Neuronal stem cell (in vitro differentiated cells): ENCODE measurements around the gene MAMLD1.

Experiments used
- DNase-seq: peaks from one replicate; pipeline ENCODE4 v3.0.0-alpha.2; 2013; ENCODE audit warnings: low spot score
- H2AFZ ChIP-seq: one replicate; pipeline ENCODE4 v1.6.1; 2013; ENCODE audit warnings: mild to moderate bottlenecking, low read length, inconsistent platforms
- H2AK5ac ChIP-seq: 2 replicates; pipeline ENCODE4 v1.6.1; 2013; ENCODE audit warnings: low read depth, mild to moderate bottlenecking, inconsistent platforms, low read length, moderate library complexity, mixed read lengths
- H2BK120ac ChIP-seq: 2 replicates; pipeline ENCODE4 v1.6.1; 2013; ENCODE audit warnings: low read depth, mild to moderate bottlenecking, inconsistent platforms, low read length, moderate library complexity, mixed read lengths
- H2BK12ac ChIP-seq: one replicate; pipeline ENCODE4 v1.6.1; 2013; ENCODE audit warnings: low read length, inconsistent platforms
- H2BK15ac ChIP-seq: 2 replicates; pipeline ENCODE4 v1.6.1; 2013; ENCODE audit warnings: mild to moderate bottlenecking, low read length, inconsistent platforms, mixed read lengths
- H2BK5ac ChIP-seq: one replicate; pipeline ENCODE4 v1.6.1; 2013; ENCODE audit warnings: inconsistent platforms, mild to moderate bottlenecking, low read length, moderate library complexity
- H3K14ac ChIP-seq: one replicate; pipeline ENCODE4 v1.6.1; 2013; ENCODE audit warnings: low read length, inconsistent platforms
- H3K18ac ChIP-seq: 2 replicates; pipeline ENCODE4 v1.6.1; 2013; ENCODE audit warnings: low read length, inconsistent platforms
- H3K23ac ChIP-seq: 2 replicates; pipeline ENCODE4 v1.6.1; 2013; ENCODE audit warnings: low read depth, mild to moderate bottlenecking, mixed read lengths, low read length, inconsistent platforms; ENCODE audit not compliant: poor library complexity
- H3K27ac ChIP-seq: replicated peaks from 3 replicates; pipeline ENCODE4 v1.5.1; 2013; ENCODE audit warnings: low read length, inconsistent platforms
- H3K27me3 ChIP-seq, 3 experiments: 2 replicates each; pipeline ENCODE4 v1.6.1; 2013; ENCODE audit warnings: low read length in 3 of 3, mild to moderate bottlenecking in 2 of 3, inconsistent platforms in 1 of 3, low read depth in 1 of 3, mixed read lengths in 1 of 3, moderate library complexity in 1 of 3; ENCODE audit not compliant: control insufficient read depth in 3 of 3, insufficient read depth in 3 of 3
- H3K36me3 ChIP-seq, 2 donors: replicated peaks in 1 of 2; 2 replicates each; pipeline ENCODE4 v1.6.1; 2013; ENCODE audit warnings: low read length in 2 of 2; ENCODE audit not compliant: control insufficient read depth in 2 of 2, insufficient read depth in 2 of 2
- H3K4ac ChIP-seq: 2 replicates; pipeline ENCODE4 v1.6.1; 2013; ENCODE audit warnings: inconsistent platforms, mild to moderate bottlenecking, low read length, moderate library complexity
- H3K4me1 ChIP-seq, 2 donors: 1 replicate in 1 of 2; 2 replicates in 1 of 2; pipeline ENCODE4 v1.6.1; 2013; ENCODE audit warnings: low read length in 2 of 2, low read depth in 1 of 2; ENCODE audit not compliant: control insufficient read depth in 2 of 2, insufficient read depth in 1 of 2
- H3K4me2 ChIP-seq: one replicate; pipeline ENCODE4 v1.6.1; 2013; ENCODE audit warnings: mild to moderate bottlenecking, low read length, inconsistent platforms; ENCODE audit not compliant: insufficient read depth, poor library complexity, severe bottlenecking
- H3K4me3 ChIP-seq, 2 donors: 2 replicates each; pipeline ENCODE4 v1.5.1; 2013; ENCODE audit warnings: low read length in 2 of 2, mild to moderate bottlenecking in 2 of 2, inconsistent platforms in 1 of 2, moderate library complexity in 1 of 2
- H3K79me1 ChIP-seq: one replicate; pipeline ENCODE4 v1.6.1; 2013; ENCODE audit warnings: low read depth, mild to moderate bottlenecking, inconsistent platforms, low read length, moderate library complexity
- H3K9ac ChIP-seq: one replicate; pipeline ENCODE4 v1.6.1; 2013; ENCODE audit warnings: mild to moderate bottlenecking, low read depth, low read length, inconsistent platforms; ENCODE audit not compliant: poor library complexity
- H3K9me3 ChIP-seq, 2 donors: replicated peaks in 1 of 2; 2 replicates each; pipeline versions ENCODE3 to v1.6.1; 2013; ENCODE audit warnings: low read length in 2 of 2, mild to moderate bottlenecking in 2 of 2, inconsistent platforms in 1 of 2, low read depth in 1 of 2, mixed read lengths in 1 of 2, moderate library complexity in 1 of 2; ENCODE audit not compliant: control insufficient read depth in 2 of 2, insufficient read depth in 1 of 2
- H4K8ac ChIP-seq: one replicate; pipeline ENCODE4 v1.6.1; 2013; ENCODE audit warnings: low read depth, mild to moderate bottlenecking, inconsistent platforms, low read length, moderate library complexity
- H4K91ac ChIP-seq: one replicate; pipeline ENCODE4 v1.6.1; 2013; ENCODE audit warnings: low read length, low read depth, mild to moderate bottlenecking, inconsistent platforms; ENCODE audit not compliant: poor library complexity
- WGBS, 2 donors: extraction: QIAGEN DNeasy Blood & Tissue Kit; methylation state at CpG; one replicate each; pipeline ENCODE4 v1.1.7; 2013; ENCODE audit warnings: missing lambda C conversion rate in 2 of 2, mixed read lengths in 1 of 2; ENCODE audit not compliant: insufficient read length in 2 of 2, insufficient replicate concordance in 1 of 2; ENCODE audit errors: extremely low coverage in 2 of 2; 5-methylcytosine and 5-hydroxymethylcytosine counted together

The MAMLD1 gene

DNA sequence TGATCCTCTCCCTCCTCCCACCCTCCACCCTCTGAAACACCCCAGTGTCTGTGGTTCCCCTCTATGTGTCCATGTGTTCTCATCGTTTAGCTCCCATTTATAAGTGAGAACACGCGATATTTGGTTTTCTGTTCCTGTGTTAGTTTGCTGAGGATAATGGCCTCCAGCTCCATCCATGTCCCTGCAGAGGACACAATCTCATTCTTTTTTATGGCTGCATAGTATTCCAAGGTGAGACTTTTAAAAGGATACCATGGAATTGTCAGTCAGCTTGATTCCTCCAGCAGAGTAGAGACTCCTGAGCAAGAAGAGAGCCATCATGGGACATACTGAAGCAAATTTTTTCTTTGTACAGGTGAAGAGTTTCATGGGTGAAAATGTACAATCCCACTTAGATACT is 166.5 kb downstream of the MAMLD1 start:
- Histone ChIP-seq H3K14ac (no peak overlapping the region), H3K9me3 (no peaks in the 10 kb centered on the region), H3K27me3 (no peaks in the 10 kb centered on the region), H4K8ac (no peak overlapping the region), H3K4me3 (no peak overlapping the region), H3K79me1 (no peaks in the 10 kb centered on the region), H2BK120ac (no peak overlapping the region), H2AFZ (no peak overlapping the region), H2AK5ac (no peak overlapping the region), H2BK5ac (no peak overlapping the region), H3K4me1 (no peaks in the 10 kb centered on the region), H3K27ac (no peak overlapping the region), H4K91ac (no peak overlapping the region), H2BK12ac (no peak overlapping the region), H2BK15ac (no peak overlapping the region), H3K4me2 (no peak overlapping the region), H3K18ac (no peak overlapping the region), H3K4ac (no peak overlapping the region), H3K23ac (no peak overlapping the region), H3K36me3 (no peaks in the 10 kb centered on the region), H3K9ac (no peak overlapping the region)
- DNase-seq = no peak
- WGBS, 2 donors = no CpG with 5 or more reads among the region's 3 CpGs

DNA sequence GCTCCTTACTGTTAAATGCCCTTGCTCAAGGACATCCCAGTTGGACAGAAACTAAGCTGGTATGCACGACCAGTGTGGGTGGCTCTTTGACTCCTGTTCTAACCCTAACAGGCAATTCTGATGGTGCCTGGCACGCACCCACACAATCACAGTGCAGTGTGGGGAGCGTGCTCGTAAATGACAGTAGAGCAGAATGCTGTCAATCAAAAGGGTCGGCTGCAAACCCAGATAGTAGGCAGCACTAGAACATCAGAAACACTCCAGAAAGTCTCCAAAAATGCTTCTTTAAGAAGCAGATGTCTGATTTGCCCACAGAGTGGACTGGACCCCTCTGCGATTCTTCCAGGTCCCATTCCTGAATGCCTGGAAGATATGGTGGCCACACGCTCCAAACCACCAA is 167.7 kb downstream of the MAMLD1 start:
- Histone ChIP-seq H3K36me3 (no peaks in the 10 kb centered on the region), H2BK15ac (no peak overlapping the region), H3K27ac (no peak overlapping the region), H2BK5ac (no peak overlapping the region), H3K4me1 (no peaks in the 10 kb centered on the region), H4K8ac (no peak overlapping the region), H3K9ac (no peak overlapping the region), H3K4me2 (no peak overlapping the region), H3K79me1 (no peaks in the 10 kb centered on the region), H2BK120ac (no peak overlapping the region), H3K4me3 (no peak overlapping the region), H3K14ac (no peak overlapping the region), H3K9me3 (no peaks in the 10 kb centered on the region), H3K4ac (no peak overlapping the region), H2AK5ac (no peak overlapping the region), H2BK12ac (no peak overlapping the region), H2AFZ (no peak overlapping the region), H3K18ac (no peak overlapping the region), H3K27me3 (no peaks in the 10 kb centered on the region), H3K23ac (no peak overlapping the region), H4K91ac (no peak overlapping the region)
- WGBS, 2 donors = no CpG with 5 or more reads among the region's 7 CpGs
- DNase-seq = no peak

DNA sequence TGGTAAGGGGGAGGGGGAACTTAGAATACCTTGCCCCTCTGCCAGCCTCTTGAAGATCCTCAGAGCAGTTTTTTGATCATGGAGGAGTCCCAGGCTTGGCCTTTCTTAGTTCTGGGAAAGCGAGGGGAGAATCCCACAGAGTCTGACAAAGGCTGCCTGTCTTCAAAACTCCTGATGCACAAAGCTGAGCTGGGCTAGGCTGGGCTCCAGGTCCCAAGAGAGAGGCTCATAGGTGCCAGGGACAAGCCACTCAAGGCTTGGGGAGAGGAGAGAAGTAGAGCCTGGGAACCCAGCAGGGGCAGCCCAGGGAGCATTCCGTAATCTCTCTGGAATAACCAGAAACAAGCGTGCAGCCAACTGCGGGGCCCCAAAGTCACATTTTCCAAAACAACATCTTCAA is 168.3 kb downstream of the MAMLD1 start:
- H2AFZ ChIP-seq = no peak overlapping the region
- H2BK12ac ChIP-seq = no peak overlapping the region
- no peaks in the 10 kb centered on the region for H3K27me3 ChIP-seq
- no peak overlapping the region for H3K4me3 ChIP-seq
- no peak overlapping the region for H4K8ac ChIP-seq
- H2BK120ac ChIP-seq = no peak overlapping the region
- no peak overlapping the region for H3K14ac ChIP-seq
- H3K9me3 ChIP-seq = peaks cover 0 to 4% of the 10 kb centered on the region in 2 donors
- H3K4me1 ChIP-seq = no peaks in the 10 kb centered on the region
- no peak overlapping the region for H3K23ac ChIP-seq
- no peak overlapping the region for H3K18ac ChIP-seq
- no peak overlapping the region for H3K9ac ChIP-seq
- no peak overlapping the region for H2BK5ac ChIP-seq
- no peaks in the 10 kb centered on the region for H3K79me1 ChIP-seq
- H4K91ac ChIP-seq = no peak overlapping the region
- WGBS, 2 donors = no CpG with 5 or more reads among the region's 4 CpGs
- H3K27ac ChIP-seq = no peak overlapping the region
- no peak overlapping the region for H3K4ac ChIP-seq
- no peak overlapping the region for H2AK5ac ChIP-seq
- H3K4me2 ChIP-seq = no peak overlapping the region
- H3K36me3 ChIP-seq = no peaks in the 10 kb centered on the region
- no peak overlapping the region for H2BK15ac ChIP-seq
- no peak for DNase-seq

DNA sequence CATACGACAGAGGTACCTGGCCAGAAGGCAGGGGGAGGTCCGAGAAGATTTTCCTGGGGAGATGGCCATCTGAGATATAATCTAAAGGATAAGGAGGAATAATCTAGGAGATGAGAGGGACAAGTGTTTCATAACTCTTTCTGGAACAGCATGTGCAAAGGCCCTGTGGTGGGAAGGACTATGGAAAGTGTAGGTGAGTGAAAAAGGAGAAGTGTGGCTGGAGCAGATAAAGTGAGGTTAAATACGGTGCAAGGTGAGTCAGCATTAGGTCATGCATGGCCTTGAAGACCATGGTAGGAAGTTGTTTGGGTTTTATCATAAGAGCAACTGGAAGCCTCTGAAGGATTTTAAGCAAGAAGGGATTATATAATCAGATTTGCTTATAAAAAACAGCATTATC is 170.7 kb downstream of the MAMLD1 start:
- no peak overlapping the region for H3K9ac ChIP-seq
- peaks cover 0 to 11% of the 10 kb centered on the region in 2 donors for H3K9me3 ChIP-seq
- no peaks in the 10 kb centered on the region for H3K4me1 ChIP-seq
- no peak overlapping the region for H2AFZ ChIP-seq
- H3K4ac ChIP-seq = no peak overlapping the region
- H2BK15ac ChIP-seq = no peak overlapping the region
- H2BK120ac ChIP-seq = no peak overlapping the region
- no peak overlapping the region for H4K8ac ChIP-seq
- no peak overlapping the region for H3K4me3 ChIP-seq
- H2BK5ac ChIP-seq = no peak overlapping the region
- H3K18ac ChIP-seq = no peak overlapping the region
- no CpG with 5 or more reads among the region's 3 CpGs for WGBS, 2 donors
- H2BK12ac ChIP-seq = no peak overlapping the region
- H3K27me3 ChIP-seq = no peaks in the 10 kb centered on the region
- no peaks in the 10 kb centered on the region for H3K79me1 ChIP-seq
- no peak overlapping the region for H3K4me2 ChIP-seq
- H2AK5ac ChIP-seq = no peak overlapping the region
- H3K36me3 ChIP-seq = no peaks in the 10 kb centered on the region
- no peak overlapping the region for H3K14ac ChIP-seq
- H3K23ac ChIP-seq = no peak overlapping the region
- no peak for DNase-seq
- H4K91ac ChIP-seq = no peak overlapping the region
- no peak overlapping the region for H3K27ac ChIP-seq
